ENCODE data around the gene RSRC2. TPM values are rescaled to one million over a fixed set of nuclear protein-coding genes. Genes with fewer than 3 reads are reported as not detected.
"Not testable (repeated sequence)": the region's sequence is repeated elsewhere in the genome, so short reads cannot be mapped to it uniquely, and the experiment has no call there.

Gene RSRC2
- total and polyA plus RNA-seq, 8 donors, result 49.6 to 283 (median 210) TPM

DNA sequence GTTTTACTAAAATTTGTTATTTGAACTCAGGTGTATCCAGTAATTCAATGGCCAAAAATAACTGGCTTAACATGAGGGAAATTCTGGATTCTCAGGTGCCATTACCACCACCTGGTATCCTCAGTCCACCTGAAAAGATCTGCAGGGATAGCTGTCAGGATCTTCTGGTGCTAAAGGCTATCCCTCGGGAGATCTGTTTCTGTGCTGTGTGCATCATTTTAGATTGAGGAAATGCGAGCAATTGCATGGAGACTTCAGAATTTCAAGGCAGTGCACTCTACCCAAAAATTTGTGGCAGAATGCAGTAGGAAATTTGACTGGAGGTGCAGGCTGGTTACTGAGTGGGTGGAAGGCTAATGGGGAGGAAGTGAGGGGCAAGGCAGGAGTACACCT is 52.4 kb downstream of the RSRC2 start:
- intact Hi-C loops (cut with DNase I), result loop anchor here (10.0 kb wide), 1 partner anchor 80 kb away; no protein-coding TSS in a partner anchor
- TF ChIP-seq, protein P1, sequence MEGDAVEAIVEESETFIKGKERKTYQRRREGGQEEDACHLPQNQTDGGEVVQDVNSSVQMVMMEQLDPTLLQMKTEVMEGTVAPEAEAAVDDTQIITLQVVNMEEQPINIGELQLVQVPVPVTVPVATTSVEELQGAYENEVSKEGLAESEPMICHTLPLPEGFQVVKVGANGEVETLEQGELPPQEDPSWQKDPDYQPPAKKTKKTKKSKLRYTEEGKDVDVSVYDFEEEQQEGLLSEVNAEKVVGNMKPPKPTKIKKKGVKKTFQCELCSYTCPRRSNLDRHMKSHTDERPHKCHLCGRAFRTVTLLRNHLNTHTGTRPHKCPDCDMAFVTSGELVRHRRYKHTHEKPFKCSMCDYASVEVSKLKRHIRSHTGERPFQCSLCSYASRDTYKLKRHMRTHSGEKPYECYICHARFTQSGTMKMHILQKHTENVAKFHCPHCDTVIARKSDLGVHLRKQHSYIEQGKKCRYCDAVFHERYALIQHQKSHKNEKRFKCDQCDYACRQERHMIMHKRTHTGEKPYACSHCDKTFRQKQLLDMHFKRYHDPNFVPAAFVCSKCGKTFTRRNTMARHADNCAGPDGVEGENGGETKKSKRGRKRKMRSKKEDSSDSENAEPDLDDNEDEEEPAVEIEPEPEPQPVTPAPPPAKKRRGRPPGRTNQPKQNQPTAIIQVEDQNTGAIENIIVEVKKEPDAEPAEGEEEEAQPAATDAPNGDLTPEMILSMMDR (IDR thresholded peaks at IDR 0.05), result no peak
- no peaks in the 10 kb centered on the region for H3K9me3 ChIP-seq
- H3K36me3 ChIP-seq, result peaks cover 0 to 72% of the 10 kb centered on the region in 2 donors
- no peak for DNase-seq
- no peak overlapping the region for H3K4me3 ChIP-seq
- no peak overlapping the region for H3K27ac ChIP-seq
- ATAC-seq, result no peak
- peaks cover 0 to 7% of the 10 kb centered on the region in 2 donors for H3K4me1 ChIP-seq
- H3K27me3 ChIP-seq, result no peaks in the 10 kb centered on the region

DNA sequence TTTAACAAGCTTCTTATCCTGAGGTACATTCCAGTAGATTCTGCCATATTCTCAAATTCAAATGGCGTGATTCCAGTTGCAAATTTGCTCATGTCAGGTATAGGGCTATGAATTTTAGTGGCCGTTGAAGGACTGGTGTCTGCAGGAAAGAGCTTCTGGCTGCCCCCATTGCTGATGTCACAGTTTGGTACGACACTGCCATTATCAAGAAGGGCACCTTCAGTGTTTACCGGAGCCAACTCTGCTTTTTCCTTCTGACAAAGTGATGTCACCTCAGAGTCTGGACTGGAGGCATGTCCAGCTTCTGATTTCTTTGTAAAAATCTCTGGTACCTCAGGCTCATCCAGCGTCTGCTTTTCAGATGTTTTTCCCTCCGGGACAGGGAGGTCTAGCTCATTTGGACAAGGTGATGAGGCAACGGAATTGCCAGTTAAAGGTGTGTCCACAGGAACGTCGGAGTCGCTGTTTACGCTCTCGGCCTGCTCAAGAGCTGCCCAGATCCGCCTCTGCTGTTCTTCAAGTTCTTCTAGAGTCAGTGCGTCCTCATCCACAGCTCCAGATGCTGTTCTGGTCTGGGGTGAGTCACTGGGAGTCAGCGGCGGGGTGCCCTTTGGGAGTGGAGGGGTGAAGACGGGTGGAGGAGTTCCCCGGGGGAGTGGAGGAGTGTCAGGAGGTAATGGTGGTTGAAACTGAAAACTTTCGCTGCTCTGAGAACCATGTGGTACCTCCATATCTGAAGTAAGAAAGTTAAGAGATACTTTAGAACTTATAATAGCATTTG is 53.0 kb downstream of the RSRC2 start:
- no peak overlapping the region for H3K4me3 ChIP-seq
- intact Hi-C loops (cut with DNase I), result loop anchor here (10.0 kb wide), 1 partner anchor 79 kb away; no protein-coding TSS in a partner anchor
- TF ChIP-seq, protein P1 (IDR thresholded peaks at IDR 0.05), result no peak
- ATAC-seq (no peak), DNase-seq (no peak)
- peaks cover 0 to 66% of the 10 kb centered on the region in 2 donors for H3K36me3 ChIP-seq
- H3K4me1 ChIP-seq, result peaks cover 0 to 7% of the 10 kb centered on the region in 2 donors
- no peaks in the 10 kb centered on the region for H3K9me3 ChIP-seq
- no peaks in the 10 kb centered on the region for H3K27me3 ChIP-seq
- H3K27ac ChIP-seq, result no peak overlapping the region

DNA sequence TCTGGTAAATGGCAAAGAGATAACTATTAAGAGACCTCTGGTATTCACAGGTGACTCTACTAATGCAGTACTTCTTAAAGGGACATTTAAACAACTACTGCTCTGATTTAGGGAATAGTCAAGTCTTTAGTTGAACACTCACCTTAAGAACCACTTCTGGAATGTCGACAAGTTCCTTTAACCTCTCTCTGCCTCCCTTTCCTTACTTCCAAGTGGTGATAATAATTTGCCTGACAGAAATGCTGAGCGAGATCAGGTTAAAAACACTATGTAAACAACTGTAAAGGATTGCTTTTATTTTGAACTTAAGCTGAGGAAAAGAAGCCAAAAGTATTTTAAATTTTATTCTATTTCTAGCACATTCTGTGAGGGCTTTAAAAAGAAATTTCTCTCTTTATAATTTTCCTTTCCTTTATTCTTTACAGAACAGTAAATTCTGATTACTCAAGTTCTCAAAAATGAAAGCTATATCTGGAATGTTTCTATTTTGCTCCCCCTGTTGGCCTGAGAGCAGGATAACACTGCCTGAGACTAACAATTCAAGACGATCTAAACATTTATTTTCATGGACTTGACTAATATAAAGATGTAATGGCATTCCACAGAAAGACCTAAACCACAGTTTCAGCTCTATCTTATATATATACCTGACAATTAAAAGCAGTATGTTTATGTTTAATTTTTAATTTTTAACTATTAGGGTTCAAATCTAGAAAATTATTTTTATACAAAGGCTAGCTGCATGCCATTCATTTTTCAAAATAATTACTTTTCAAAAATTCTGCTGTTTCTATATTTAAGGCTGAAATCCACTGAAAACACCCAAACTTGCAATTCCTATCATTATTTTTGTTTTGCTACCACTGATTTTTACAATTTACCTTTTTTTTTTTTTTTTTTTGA is 55.2 kb downstream of the RSRC2 start:
- Histone ChIP-seq H3K4me1 (peaks cover 0 to 7% of the 10 kb centered on the region in 2 donors), H3K9me3 (no peaks in the 10 kb centered on the region), H3K27me3 (no peaks in the 10 kb centered on the region), H3K36me3 (peaks cover 0 to 45% of the 10 kb centered on the region in 2 donors), H3K27ac (peak overlapping the region; percentile 46 to 78), H3K4me3 (no peak overlapping the region)
- ATAC-seq (peak; percentile 88), DNase-seq (peak in 2 of 4 donors; percentile 54 to 66)
- TF ChIP-seq, protein P1 (IDR thresholded peaks at IDR 0.05), result peak; percentile 70 to 73
- intact Hi-C loops (cut with DNase I), result loop anchor here (10.0 kb wide), 1 partner anchor 77 kb away; no protein-coding TSS in a partner anchor

DNA sequence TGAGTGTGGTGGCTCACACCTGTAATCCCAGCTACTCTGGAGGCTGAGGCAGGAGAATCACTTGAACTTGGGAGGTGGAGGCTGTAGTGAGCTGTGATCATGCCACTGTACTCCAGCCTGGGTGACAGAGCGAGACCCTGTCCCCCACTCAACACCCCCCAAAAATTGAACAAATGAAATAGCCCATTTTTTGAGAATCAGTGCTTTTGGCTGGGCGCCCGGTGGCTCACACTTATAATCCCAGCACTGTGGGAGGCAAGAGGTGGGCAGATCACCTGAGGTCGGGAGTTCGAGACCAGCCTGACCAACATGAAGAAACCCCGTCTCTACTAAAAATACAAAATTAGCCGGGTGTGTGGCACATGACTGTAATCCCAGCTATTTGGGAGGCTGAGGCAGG is 56.2 kb downstream of the RSRC2 start:
- not testable (repeated sequence) for DNase-seq, H3K4me3 ChIP-seq, H3K27me3 ChIP-seq, H3K9me3 ChIP-seq, H3K4me1 ChIP-seq, ATAC-seq
- intact Hi-C loops (cut with DNase I), result loop anchor here (10.0 kb wide), 1 partner anchor 76 kb away; no protein-coding TSS in a partner anchor
- Histone ChIP-seq H3K36me3 (peaks cover 0 to 35% of the 10 kb centered on the region in 2 donors), H3K27ac (peak overlapping the region; percentile 46 to 78)

DNA sequence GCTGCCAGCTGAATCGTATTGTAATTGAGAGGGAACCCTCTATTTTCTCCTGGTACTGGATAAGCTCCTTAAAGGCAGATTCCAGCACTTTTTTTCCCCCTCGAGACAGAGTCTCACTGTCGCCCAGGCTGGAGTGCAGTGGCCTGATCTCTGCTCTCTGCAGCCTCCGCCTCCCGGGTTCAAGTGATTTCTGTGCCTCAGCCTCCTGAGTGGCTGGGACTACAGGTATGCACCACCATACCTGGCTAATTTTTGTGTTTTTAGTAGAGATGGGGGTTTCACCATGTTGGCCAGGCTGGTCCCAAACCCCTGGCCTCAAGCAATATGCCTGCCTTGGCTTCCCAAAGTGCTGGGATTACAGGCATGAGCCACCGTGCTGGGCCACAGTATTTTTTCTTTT is 56.9 kb downstream of the RSRC2 start:
- not testable (repeated sequence) for H3K27me3 ChIP-seq, H3K4me3 ChIP-seq, H3K27ac ChIP-seq, ATAC-seq, DNase-seq, H3K9me3 ChIP-seq
- intact Hi-C loops (cut with DNase I), result loop anchor here (10.0 kb wide), 1 partner anchor 75 kb away; no protein-coding TSS in a partner anchor
- peaks cover 0 to 28% of the 10 kb centered on the region in 2 donors for H3K36me3 ChIP-seq
- H3K4me1 ChIP-seq, result peaks cover under 1 to 17% of the 10 kb centered on the region in 2 donors
